Endothelial cell of umbilical vein (primary cell): Measurements from ENCODE around the gene LENG8. TPM values are rescaled to one million over a fixed set of nuclear protein-coding genes. Genes with fewer than 3 reads are reported as not detected.
"Not testable (repeated sequence)": the region's sequence is repeated elsewhere in the genome, so short reads cannot be mapped to it uniquely, and the experiment has no call there.

Experiments used
- BruUV-seq: library from RNA; stranded (reverse); fragments of 400-500 nt; replicated peaks from 2 replicates; lab custom pipeline; 2021; lab: Mats Ljungman, UMichigan
- CTCF ChIA-PET: fragments of 300-600, 350-600 bp; sonication (Branson Sonifier 250); formaldehyde crosslinking; loops from one replicate; lab custom pipeline; 2021; ENCODE audit warnings: antibody characterized with exemption, inconsistent platforms; lab: Charles Lee
- POLR2A ChIA-PET: fragments of 300-600, 350-600 bp; sonication (Branson Sonifier 250); formaldehyde crosslinking; loops from one replicate; lab custom pipeline; 2021; ENCODE audit warnings: antibody characterized with exemption, inconsistent platforms; lab: Charles Lee
- DNase-seq: peaks from one replicate; pipeline ENCODE4 v3.0.0-alpha.2; 2011; ENCODE audit warnings: low read depth, low spot score
- FAIRE-seq: peaks from 2 replicates; lab custom pipeline; 2011; peaks lifted over from hg19 to GRCh38; lab: Jason Lieb, UNC
- H2AFZ ChIP-seq: 2 replicates; pipeline ENCODE4 v1.6.0; 2012; ENCODE audit warnings: low read depth, low read length, control low read depth, inconsistent platforms
- H3K27ac ChIP-seq: 2 replicates; pipeline ENCODE4 v1.5.1; 2011; ENCODE audit warnings: low read depth, mild to moderate bottlenecking, control low read depth, low read length, moderate library complexity; ENCODE audit not compliant: insufficient read depth
- H3K27me3 ChIP-seq, 2 experiments: 2 replicates each; pipeline versions ENCODE4 v1.6.0 to v1.6.1; 2011; ENCODE audit warnings: low read length in 2 of 2, mixed read lengths in 1 of 2; ENCODE audit not compliant: control insufficient read depth in 2 of 2, insufficient read depth in 2 of 2
- H3K36me3 ChIP-seq, 2 experiments: 2 replicates in 1 of 2; 3 replicates in 1 of 2; pipeline ENCODE4 v1.5.1; 2011; ENCODE audit warnings: low read length in 2 of 2, mild to moderate bottlenecking in 1 of 2, moderate library complexity in 1 of 2; ENCODE audit not compliant: control insufficient read depth in 2 of 2, insufficient read depth in 2 of 2; ENCODE audit errors: extremely low read depth in 1 of 2
- H3K4me1 ChIP-seq: 3 replicates; pipeline ENCODE4 v1.5.1; 2011; ENCODE audit warnings: mild to moderate bottlenecking, low read length; ENCODE audit not compliant: control insufficient read depth, insufficient read depth; ENCODE audit errors: extremely low read depth
- H3K4me2 ChIP-seq: 2 replicates; pipeline ENCODE4 v1.6.1; 2011; ENCODE audit warnings: low read length, control low read depth, mixed read lengths; ENCODE audit not compliant: insufficient read depth
- H3K4me3 ChIP-seq, 3 experiments: fragments of 200-600 bp in 1 of 3; sonication (generic), shearing (Covaris generic) in 1 of 3; replicated peaks in 1 of 3; 2 replicates each; pipeline ENCODE4 v1.5.1; 2011 to 2016; ENCODE audit warnings: control low read depth in 3 of 3, low read length in 3 of 3, mild to moderate bottlenecking in 2 of 3, inconsistent platforms in 1 of 3, low read depth in 1 of 3, moderate library complexity in 1 of 3; ENCODE audit not compliant: insufficient read depth in 1 of 3
- H3K79me2 ChIP-seq: 2 replicates; pipeline ENCODE4 v1.6.0; 2012; ENCODE audit warnings: low read length, inconsistent platforms; ENCODE audit not compliant: control insufficient read depth, insufficient read depth
- H3K9ac ChIP-seq: replicated peaks from 2 replicates; pipeline ENCODE3; 2011; ENCODE audit warnings: low read length, control low read depth; ENCODE audit not compliant: insufficient read depth; ENCODE audit errors: extremely low read depth
- H3K9me1 ChIP-seq: replicated peaks from 3 replicates; pipeline ENCODE4 v1.6.0; 2011; ENCODE audit warnings: mild to moderate bottlenecking, low read length; ENCODE audit not compliant: control insufficient read depth, insufficient read depth; ENCODE audit errors: extremely low read depth
- H3K9me3 ChIP-seq: replicated peaks from 2 replicates; pipeline ENCODE4 v1.5.1; 2012; ENCODE audit warnings: low read length, inconsistent platforms; ENCODE audit not compliant: control insufficient read depth, insufficient read depth
- H4K20me1 ChIP-seq: replicated peaks from 2 replicates; pipeline ENCODE3; 2011; ENCODE audit warnings: mild to moderate bottlenecking, low read length; ENCODE audit not compliant: control insufficient read depth, insufficient read depth; ENCODE audit errors: extremely low read depth
- dilution Hi-C: fragments of 300-500 bp; cut with MboI; formaldehyde crosslinking; loops from one replicate; pipeline ENCODE4 v1.15.0; 2019; ENCODE audit warnings: low sequenced_read_pairs; ENCODE audit not compliant: extremely low pct_ligation_motif_present
- intact Hi-C: fragments of 100-400 bp; cut with micrococcal nuclease; formaldehyde crosslinking; loops from one replicate; pipeline ENCODE4 v1.10.0; 2022
- polyA plus RNA-seq, 4 experiments: library from polyadenylated mRNA; depleted of rRNA in 3 of 4; stranded (reverse) in 3 of 4; unstranded in 1 of 4; fragments of >200 nt; gene quantifications; 2 replicates each; pipeline versions ENCODE4 v1.2.1 to v1.2.3, GENCODE V29; 2011 to 2012; ENCODE audit warnings: missing spikeins in 1 of 4
- small RNA-seq: library from RNA; depleted of rRNA; stranded (forward); fragments of <200 nt; gene quantifications from one replicate; pipeline ENCODE3, GENCODE V24; 2012; ENCODE audit warnings: low replicate concordance, low read depth; ENCODE audit not compliant: insufficient read depth, insufficient read length
- total RNA-seq: library from RNA; stranded (reverse); gene quantifications from 2 replicates; pipeline ENCODE4 v1.2.3, GENCODE V29; 2021

LENG8 gene
- total and polyA plus RNA-seq, 2 donors (not counting 3 experiments of a cell fraction or from before 2014, with no cell fraction given), result 130 to 218 TPM

DNA sequence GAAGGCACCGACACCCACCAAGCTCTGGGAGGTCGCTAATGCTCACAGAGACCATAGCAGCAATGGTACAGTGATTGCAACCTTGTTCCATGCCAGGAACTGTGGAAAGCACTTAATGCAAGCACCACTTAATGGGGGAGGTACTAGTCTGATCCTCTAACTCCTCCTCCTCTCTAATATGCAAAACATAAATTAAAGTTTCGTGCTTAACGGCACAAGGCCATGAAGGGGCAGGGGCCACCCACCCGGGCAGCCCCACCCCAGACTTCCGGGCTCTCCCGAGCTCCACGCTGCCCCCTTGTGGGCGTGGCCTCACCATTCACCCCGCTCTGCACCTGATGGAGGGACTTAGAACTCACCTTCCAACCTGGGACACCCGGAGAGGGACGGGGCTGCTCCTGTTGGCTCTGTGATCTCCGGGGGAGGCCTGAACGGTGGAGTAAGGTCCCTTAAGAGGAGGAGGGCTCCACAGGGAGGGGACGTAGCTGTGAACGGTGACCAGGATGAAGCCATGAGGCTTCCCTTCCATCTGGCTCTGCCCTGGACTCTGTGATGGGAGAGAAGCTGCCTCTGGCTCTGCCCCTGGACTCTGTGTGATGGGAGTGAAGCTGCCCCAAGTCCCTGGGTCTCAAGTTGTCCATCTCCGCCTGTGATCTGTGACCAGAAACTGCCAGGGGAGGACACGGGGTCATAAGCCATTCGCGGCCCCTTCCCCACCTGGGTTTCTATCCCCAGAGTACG is 60.4 kb downstream of the LENG8 start:
- H3K4me2 ChIP-seq, H3K9me1 ChIP-seq, H3K4me1 ChIP-seq, H2AFZ ChIP-seq, POLR2A ChIA-PET, CTCF ChIA-PET, H4K20me1 ChIP-seq, intact Hi-C loops, H3K79me2 ChIP-seq, H3K4me3 ChIP-seq, H3K27me3 ChIP-seq, DNase-seq, H3K36me3 ChIP-seq, H3K9me3 ChIP-seq, H3K9ac ChIP-seq, dilution Hi-C loops, FAIRE-seq, H3K27ac ChIP-seq, BruUV-seq: not testable (repeated sequence)

Small RNA genes lying within 50 kb of the gene (small RNA-seq; reads per million reads assigned to genes)
- gene AC245884.3, result not detected

Other genes with a start within 250 kb of the LENG8 start
- 1,192 and 1,260 TPM in 2 replicates for gene RPS9, start 248.3 kb upstream of the LENG8 start, total RNA-seq
- 3,343 and 4,230 TPM in 2 replicates for gene RPS9, start 248.3 kb upstream of the LENG8 start, polyA plus RNA-seq
- gene LILRB3, start 226.2 kb upstream of the LENG8 start, total RNA-seq, result not detected in 2 replicates
- not detected in 2 replicates for gene LILRB3, start 226.2 kb upstream of the LENG8 start, polyA plus RNA-seq
- not detected in 2 replicates for gene LILRA6, start 206.4 kb upstream of the LENG8 start, total RNA-seq
- 0.05 TPM in 1 of 2 replicates, not detected in the other for gene LILRA6, start 206.4 kb upstream of the LENG8 start, polyA plus RNA-seq
- gene LILRB5, start 191.9 kb upstream of the LENG8 start, total RNA-seq, result not detected in 2 replicates
- not detected in 2 replicates for gene LILRB5, start 191.9 kb upstream of the LENG8 start, polyA plus RNA-seq
- gene LILRB2, start 168.1 kb upstream of the LENG8 start, total RNA-seq, result not detected in 2 replicates
- not detected in 2 replicates for gene LILRB2, start 168.1 kb upstream of the LENG8 start, polyA plus RNA-seq
- not detected in 2 replicates for gene LILRA5, start 136.0 kb upstream of the LENG8 start, total RNA-seq
- gene LILRA5, start 136.0 kb upstream of the LENG8 start, polyA plus RNA-seq, result not detected in 2 replicates
- not detected in 2 replicates for gene LILRA4, start 110.0 kb upstream of the LENG8 start, total RNA-seq
- not detected in 2 replicates for gene LILRA4, start 110.0 kb upstream of the LENG8 start, polyA plus RNA-seq
- gene LAIR1, start 84.3 kb upstream of the LENG8 start, total RNA-seq, result not detected in 2 replicates
- gene LAIR1, start 84.3 kb upstream of the LENG8 start, polyA plus RNA-seq, result not detected in 2 replicates
- gene TTYH1, start 33.7 kb upstream of the LENG8 start, total RNA-seq, result not detected in 2 replicates
- not detected in 2 replicates for gene TTYH1, start 33.7 kb upstream of the LENG8 start, polyA plus RNA-seq
- 2.8 and 3.2 TPM in 2 replicates for gene LENG9, start 14.6 kb downstream of the LENG8 start, total RNA-seq
- gene LENG9, start 14.6 kb downstream of the LENG8 start, polyA plus RNA-seq, result 0.97 and 1.5 TPM in 2 replicates
- 73.8 and 85.5 TPM in 2 replicates for gene CDC42EP5, start 24.1 kb downstream of the LENG8 start, total RNA-seq
- 37.3 and 48.3 TPM in 2 replicates for gene CDC42EP5, start 24.1 kb downstream of the LENG8 start, polyA plus RNA-seq
- not detected in 2 replicates for gene LAIR2, start 53.6 kb downstream of the LENG8 start, total RNA-seq
- not detected in 2 replicates for gene LAIR2, start 53.6 kb downstream of the LENG8 start, polyA plus RNA-seq
- gene LILRA2, start 124.6 kb downstream of the LENG8 start, total RNA-seq, result not detected in 2 replicates
- gene LILRA2, start 124.6 kb downstream of the LENG8 start, polyA plus RNA-seq, result not detected in 2 replicates
- gene LILRA1, start 144.4 kb downstream of the LENG8 start, total RNA-seq, result not detected in 2 replicates
- gene LILRA1, start 144.4 kb downstream of the LENG8 start, polyA plus RNA-seq, result not detected in 2 replicates
- not detected in 2 replicates for gene LILRB1, start 181.3 kb downstream of the LENG8 start, total RNA-seq
- gene LILRB1, start 181.3 kb downstream of the LENG8 start, polyA plus RNA-seq, result not detected in 2 replicates
- not detected in 2 replicates for gene LILRB4, start 213.8 kb downstream of the LENG8 start, total RNA-seq
- gene LILRB4, start 213.8 kb downstream of the LENG8 start, polyA plus RNA-seq, result not detected in 2 replicates